GM19463 (cell line): Measurements from ENCODE around the gene OXLD1.
"Not testable (repeated sequence)": the region's sequence is repeated elsewhere in the genome, so short reads cannot be mapped to it uniquely, and the experiment has no call there.

ENCODE experiments used
- ATAC-seq: cut with Tn5 transposase; IDR thresholded peaks from one replicate; pipeline ENCODE4 v1.9.1; 2021; ENCODE audit warnings: mild to moderate bottlenecking, moderate library complexity; ENCODE audit not compliant: unreplicated experiment

Gene OXLD1

GRCh38 chr17:81683584-81684441 lies 17.4 kb upstream of the OXLD1 start, which contains the start of the genes ARL16 and HGS:
TSS of gene ARL16 (minus strand) at chr17:81683797. CDS start at chr17:81683753, 44 bp downstream.
TSS of gene HGS (plus strand) at chr17:81684011. CDS start at chr17:81684067, 56 bp downstream.
- ATAC-seq: peak; percentile 91

- ATAC-seq: peak; percentile 9
Measured at GRCh38 chr17:81683208-81683583, 16.8 kb upstream of the OXLD1 start.

- ATAC-seq: no peak
Measured at GRCh38 chr17:81682565-81683207, 16.3 kb upstream of the OXLD1 start.

GRCh38 chr17:81681672-81682071 lies 15.3 kb upstream of the OXLD1 start:
- no peak for ATAC-seq

GRCh38 chr17:81680150-81680549 lies 13.7 kb upstream of the OXLD1 start:
- no peak for ATAC-seq

- ATAC-seq: no peak
Measured at GRCh38 chr17:81676906-81677305, 10.5 kb upstream of the OXLD1 start.

GRCh38 chr17:81675515-81676221 lies 9.3 kb upstream of the OXLD1 start:
- not testable (repeated sequence) for ATAC-seq

GRCh38 chr17:81673561-81674258 lies 7.3 kb upstream of the OXLD1 start:
- no peak for ATAC-seq

GRCh38 chr17:81672954-81673353 lies 6.5 kb upstream of the OXLD1 start:
- no peak for ATAC-seq

GRCh38 chr17:81672504-81672903 lies 6.1 kb upstream of the OXLD1 start:
- no peak for ATAC-seq

- no peak for ATAC-seq
Measured at GRCh38 chr17:81667754-81668153, 1.3 kb upstream of the OXLD1 start.

GRCh38 chr17:81666092-81666341 lies 388 bp downstream of the OXLD1 start:
- peak; percentile 6 for ATAC-seq

- no peak for ATAC-seq
Measured at GRCh38 chr17:81665205-81666091, 957 bp downstream of the OXLD1 start.

GRCh38 chr17:81664051-81664470 lies 2.3 kb downstream of the OXLD1 start:
- ATAC-seq: no peak

- ATAC-seq: no peak
Measured at GRCh38 chr17:81662002-81662401, 4.4 kb downstream of the OXLD1 start.

- no peak for ATAC-seq
Measured at GRCh38 chr17:81660441-81660840, 6.0 kb downstream of the OXLD1 start.

- ATAC-seq: no peak
Measured at GRCh38 chr17:81659038-81659437, 7.4 kb downstream of the OXLD1 start.

GRCh38 chr17:81656835-81657234 lies 9.6 kb downstream of the OXLD1 start:
- no peak for ATAC-seq

- no peak for ATAC-seq
Measured at GRCh38 chr17:81656118-81656743, 10.2 kb downstream of the OXLD1 start, which contains the start of gene PDE6G. TSS of gene PDE6G (minus strand) at chr17:81656542. CDS start at chr17:81653305, 3,237 bp downstream.
